ENCODE data around the gene NF2. TPM values are rescaled to one million over a fixed set of nuclear protein-coding genes. Genes with fewer than 3 reads are reported as not detected.
A peak's percentile ranks its signal among the peaks of the same experiment; 100 is the strongest.

Gene NF2
- total RNA-seq, 2 donors from 2014 or later = 45.7 to 51.4 TPM

- Histone ChIP-seq H3K27ac (ENCODE audit: low read depth, low read length) (no peak overlapping the region), H3K4me3 (ENCODE audit: low read length) (no peak overlapping the region), H3K9me3 (ENCODE audit: control insufficient read depth, low read length) (no peaks in the 10 kb centered on the region), H3K36me3 (ENCODE audit: control insufficient read depth, insufficient read depth, low read length) (no peaks in the 10 kb centered on the region), H3K27me3 (ENCODE audit: control insufficient read depth, insufficient read depth, low read length, poor library complexity, severe bottlenecking) (no peaks in the 10 kb centered on the region), H3K9ac (ENCODE audit: extremely low read depth, low read length, poor library complexity, severe bottlenecking) (no peak overlapping the region), H3K4me1 (ENCODE audit: control insufficient read depth, insufficient read depth, low read length) (no peaks in the 10 kb centered on the region)
- H3K9me3 Mint-ChIP-seq = no peaks in the 10 kb centered on the region
- H3K4me1 Mint-ChIP-seq = peaks cover 2% of the 10 kb centered on the region
- WGBS, 2 experiments (ENCODE audit: insufficient coverage in 1 of 2, insufficient read length in 1 of 2) = 86 to 100% methylated on average over 1 to 3 of the region's 3 CpGs
- no peak for TF ChIP-seq CTCF (conservative IDR thresholded peaks at IDR 0.05)
- no peaks in the 10 kb centered on the region for H3K36me3 Mint-ChIP-seq (ENCODE audit: low read depth)
- no peaks in the 10 kb centered on the region for H3K27me3 Mint-ChIP-seq (ENCODE audit: insufficient read depth)
- DNase-seq = no peak
- H3K4me3 Mint-ChIP-seq = no peak overlapping the region
- peak overlapping the region; percentile 9 for H3K27ac Mint-ChIP-seq
Observed at GRCh38 chr22:29627196-29627535, 23.7 kb downstream of the NF2 start.

GRCh38 chr22:29628996-29629902 is 25.8 kb downstream of the NF2 start:
- Mint-ChIP-seq H3K9me3 (no peaks in the 10 kb centered on the region), H3K36me3 (ENCODE audit: low read depth) (no peaks in the 10 kb centered on the region), H3K27me3 (ENCODE audit: insufficient read depth) (no peaks in the 10 kb centered on the region), H3K4me3 (no peak overlapping the region), H3K4me1 (peaks cover 2% of the 10 kb centered on the region), H3K27ac (no peak overlapping the region)
- Histone ChIP-seq H3K9me3 (ENCODE audit: control insufficient read depth, low read length) (no peaks in the 10 kb centered on the region), H3K36me3 (ENCODE audit: control insufficient read depth, insufficient read depth, low read length) (no peaks in the 10 kb centered on the region), H3K27me3 (ENCODE audit: control insufficient read depth, insufficient read depth, low read length, poor library complexity, severe bottlenecking) (no peaks in the 10 kb centered on the region), H3K4me1 (ENCODE audit: control insufficient read depth, insufficient read depth, low read length) (no peaks in the 10 kb centered on the region), H3K27ac (ENCODE audit: low read depth, low read length) (no peak overlapping the region), H3K9ac (ENCODE audit: extremely low read depth, low read length, poor library complexity, severe bottlenecking) (no peak overlapping the region), H3K4me3 (ENCODE audit: low read length) (no peak overlapping the region)
- TF ChIP-seq CTCF (conservative IDR thresholded peaks at IDR 0.05) = no peak
- 96 to 97% methylated on average over 6 to 9 of the region's 10 CpGs for WGBS, 2 experiments (ENCODE audit: insufficient coverage in 1 of 2, insufficient read length in 1 of 2)
- no peak for DNase-seq

- 86 to 94% methylated on average over 2 of the region's 2 CpGs for WGBS, 2 experiments (ENCODE audit: insufficient coverage in 1 of 2, insufficient read length in 1 of 2)
- no peaks in the 10 kb centered on the region for H3K27me3 Mint-ChIP-seq (ENCODE audit: insufficient read depth)
- Histone ChIP-seq H3K9ac (ENCODE audit: extremely low read depth, low read length, poor library complexity, severe bottlenecking) (no peak overlapping the region), H3K27me3 (ENCODE audit: control insufficient read depth, insufficient read depth, low read length, poor library complexity, severe bottlenecking) (no peaks in the 10 kb centered on the region), H3K9me3 (ENCODE audit: control insufficient read depth, low read length) (no peaks in the 10 kb centered on the region), H3K27ac (ENCODE audit: low read depth, low read length) (no peak overlapping the region), H3K4me3 (ENCODE audit: low read length) (no peak overlapping the region), H3K36me3 (ENCODE audit: control insufficient read depth, insufficient read depth, low read length) (no peaks in the 10 kb centered on the region), H3K4me1 (ENCODE audit: control insufficient read depth, insufficient read depth, low read length) (no peaks in the 10 kb centered on the region)
- no peak for TF ChIP-seq CTCF (conservative IDR thresholded peaks at IDR 0.05)
- H3K27ac Mint-ChIP-seq = peak overlapping the region; percentile 26
- DNase-seq = no peak
- peaks cover 2% of the 10 kb centered on the region for H3K4me1 Mint-ChIP-seq
- H3K4me3 Mint-ChIP-seq = no peak overlapping the region
- H3K36me3 Mint-ChIP-seq (ENCODE audit: low read depth) = no peaks in the 10 kb centered on the region
- no peaks in the 10 kb centered on the region for H3K9me3 Mint-ChIP-seq
Observed at GRCh38 chr22:29629903-29630516, 26.6 kb downstream of the NF2 start.
